ENCODE measurements around the gene TNIK.

DNA sequence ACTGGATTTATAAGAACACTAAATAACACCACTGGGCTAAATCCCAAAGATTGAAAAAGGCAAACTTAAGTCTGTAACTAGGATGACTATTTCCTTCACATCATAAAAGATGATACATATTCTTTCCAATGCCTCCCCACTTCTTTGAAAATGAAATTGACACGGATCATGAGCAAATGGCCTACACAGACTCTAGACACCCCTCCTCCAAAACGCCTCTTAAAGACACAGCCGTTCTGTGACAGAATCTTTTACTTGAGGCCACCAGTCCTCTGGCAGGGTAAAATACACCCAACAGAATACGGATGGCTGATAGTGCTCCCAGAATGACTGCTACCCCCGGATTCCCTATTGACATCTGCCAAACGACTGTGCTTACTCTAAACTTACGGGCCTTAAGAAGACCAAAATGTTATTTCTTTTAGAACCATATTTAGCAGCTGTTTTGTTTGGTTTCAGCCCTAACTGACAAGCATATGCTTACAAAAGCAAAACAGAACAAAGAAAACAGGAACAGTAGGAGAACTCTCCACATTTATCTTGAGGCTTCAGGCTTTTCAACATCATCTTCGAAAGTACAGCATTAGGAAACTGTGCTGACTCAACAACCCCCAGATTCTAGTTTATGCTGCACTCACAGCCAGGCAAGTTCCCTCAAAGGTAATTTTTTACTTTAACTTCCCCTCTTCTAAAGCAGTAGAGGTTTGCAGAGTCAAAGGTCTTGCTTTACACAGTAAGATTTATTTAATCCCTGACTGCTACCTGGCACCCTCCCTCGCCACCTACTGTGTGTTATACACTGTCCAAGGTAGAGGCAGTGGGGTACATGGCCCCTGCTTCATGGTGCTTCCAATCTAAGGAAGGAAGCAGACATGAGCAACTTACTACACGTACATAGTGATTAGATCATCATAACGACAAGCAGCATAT is 84.3 kb downstream of the TNIK start:
- no peak for TF ChIP-seq USF1 (IDR thresholded peaks at IDR 0.05; ENCODE audit: borderline replicate concordance, low read depth)
- no peak for TF ChIP-seq MEF2A (IDR thresholded peaks at IDR 0.05; ENCODE audit: borderline replicate concordance, low read depth)
- TF ChIP-seq TCF12 (IDR thresholded peaks at IDR 0.05), result no peak
- no peak for TF ChIP-seq RCOR1 (IDR thresholded peaks at IDR 0.05; ENCODE audit: low read length)
- TF ChIP-seq, protein P1, sequence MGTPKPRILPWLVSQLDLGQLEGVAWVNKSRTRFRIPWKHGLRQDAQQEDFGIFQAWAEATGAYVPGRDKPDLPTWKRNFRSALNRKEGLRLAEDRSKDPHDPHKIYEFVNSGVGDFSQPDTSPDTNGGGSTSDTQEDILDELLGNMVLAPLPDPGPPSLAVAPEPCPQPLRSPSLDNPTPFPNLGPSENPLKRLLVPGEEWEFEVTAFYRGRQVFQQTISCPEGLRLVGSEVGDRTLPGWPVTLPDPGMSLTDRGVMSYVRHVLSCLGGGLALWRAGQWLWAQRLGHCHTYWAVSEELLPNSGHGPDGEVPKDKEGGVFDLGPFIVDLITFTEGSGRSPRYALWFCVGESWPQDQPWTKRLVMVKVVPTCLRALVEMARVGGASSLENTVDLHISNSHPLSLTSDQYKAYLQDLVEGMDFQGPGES (IDR thresholded peaks at IDR 0.05; ENCODE audit: low read depth, low read length), result no peak
- TF ChIP-seq FOXM1 (IDR thresholded peaks at IDR 0.05; ENCODE audit: low read depth), result no peak
